Psoas muscle (tissue), 8 donors: ENCODE measurements around the gene CDC14A. TPM values are rescaled to one million over a fixed set of nuclear protein-coding genes. Genes with fewer than 3 reads are reported as not detected.

Experiments
- ATAC-seq, 4 donors: fragments of 200-7000 bp; cut with Tn5 transposase; one replicate each; pipeline ENCODE4 v1.9.1; 2020; ENCODE audit warnings: moderate library complexity in 3 of 4, mild to moderate bottlenecking in 2 of 4
- DNase-seq, 2 donors: peaks; one replicate each; pipeline ENCODE4 v3.0.0-alpha.2; 2020
- H3K27ac ChIP-seq: fragments of 200-600 bp; one replicate; pipeline ENCODE4 v1.8.0; 2022
- H3K27me3 ChIP-seq, 3 donors: fragments of 200-600 bp in 1 of 3; one replicate each; pipeline versions ENCODE4 v1.6.1 to v1.8.0; 2013 to 2022; ENCODE audit warnings: low read length in 2 of 3, mild to moderate bottlenecking in 2 of 3, moderate library complexity in 1 of 3; ENCODE audit not compliant: insufficient read depth in 3 of 3
- H3K36me3 ChIP-seq, 2 donors: fragments of 200-600 bp in 1 of 2; one replicate each; pipeline versions ENCODE4 v1.6.1 to v1.8.0; 2013 to 2022; ENCODE audit warnings: low read depth in 1 of 2, mild to moderate bottlenecking in 1 of 2, moderate library complexity in 1 of 2; ENCODE audit not compliant: insufficient read depth in 1 of 2
- H3K4me1 ChIP-seq: fragments of 200-600 bp; one replicate; pipeline ENCODE4 v1.8.0; 2022
- H3K4me3 ChIP-seq: fragments of 200-600 bp; one replicate; pipeline ENCODE4 v1.8.0; 2022; ENCODE audit warnings: mild to moderate bottlenecking
- H3K9me3 ChIP-seq: fragments of 200-600 bp; one replicate; pipeline ENCODE4 v1.8.0; 2022
- CTCF ChIP-seq: fragments of 200-600 bp; IDR thresholded peaks from one replicate; pipeline ENCODE4 v1.8.0; 2022; ENCODE audit warnings: antibody characterized with exemption
- WGBS, 3 donors: extraction: QIAGEN DNeasy Blood & Tissue Kit; methylation state at CpG; one replicate each; pipeline versions ENCODE4 v1.1.6 to v1.1.7; 2013; 5-methylcytosine and 5-hydroxymethylcytosine counted together
- intact Hi-C, 2 donors: fragments of 100-400 bp; cut with DNase I; formaldehyde crosslinking; loops; one replicate each; pipeline versions ENCODE4 v1.11.0 to v1.14.2; 2022
- polyA plus RNA-seq, 3 donors: library from polyadenylated mRNA; stranded (reverse); fragments of 200-250 nt; gene quantifications; one replicate each; pipeline ENCODE4 v1.2.3, GENCODE V29; 2013
- total RNA-seq, 4 donors: library from RNA; stranded (reverse); fragmentation: NEBNext Ultra II Directional in 2 of 4; extraction: Animal tissue kit (Norgen Biotek cat#: 25700) in 2 of 4; gene quantifications; one replicate each; pipeline versions ENCODE4 v1.2.1 to v1.2.4, GENCODE V29; 2021 to 2023
- donor health status: healthy with polysubstance abuse.
- donor health status: DM: no; HTN: no; CAD: no; lungs with moderate emphysema.
- donor health status: Bipolar disorder and iron deficiency.
- donor health status: healthy.
- donor health status: DM: yes; HTN: yes; CAD: no.
- donor health status: DM: no; HTN: no; CAD: no.
- donor health status: DM: no; HTN: no; CAD: no.
- donor health status: DM: yes; HTN: yes; CAD: no.

CDC14A gene
- total and polyA plus RNA-seq, 7 donors: 0.44 to 5.5 (median 2.3) TPM

GRCh38 chr1:100348549-100349144, 3.7 kb upstream of the CDC14A start:
- Histone ChIP-seq H3K4me1 (peaks cover 3% of the 10 kb centered on the region), H3K27ac (no peak overlapping the region), H3K4me3 (no peak overlapping the region), H3K9me3 (no peaks in the 10 kb centered on the region), H3K36me3 (no peaks in the 10 kb centered on the region), H3K27me3 (no peaks in the 10 kb centered on the region)
- ATAC-seq (no peak), DNase-seq (no peak)
- TF ChIP-seq CTCF: no peak
- intact Hi-C loops: no loop called here
- 89 to 92% (median 91%) methylated on average over 9 of the region's 9 CpGs for WGBS, 3 donors

GRCh38 chr1:100349246-100349645, 3.1 kb upstream of the CDC14A start:
- intact Hi-C loops: no loop called here
- ATAC-seq (no peak), DNase-seq (no peak)
- WGBS, 3 donors: 92 to 95% (median 92%) methylated on average over 4 of the region's 4 CpGs
- TF ChIP-seq CTCF: no peak
- Histone ChIP-seq H3K36me3 (no peaks in the 10 kb centered on the region), H3K4me1 (peaks cover 9% of the 10 kb centered on the region), H3K27me3 (no peaks in the 10 kb centered on the region), H3K4me3 (no peak overlapping the region), H3K27ac (no peak overlapping the region), H3K9me3 (no peaks in the 10 kb centered on the region)

GRCh38 chr1:100350787-100351094, 1.6 kb upstream of the CDC14A start:
- intact Hi-C loops: loop anchor here in 1 of 2 donors (5.0 kb wide), 3 partner anchors 92 to 218 kb away; partner anchors contain the start of genes SASS6 and TRMT13
- H3K4me3 ChIP-seq: peak overlapping the region; percentile 95
- WGBS, 3 donors: 44 to 69% (median 54%) methylated on average over 10 of the region's 10 CpGs

GRCh38 chr1:100351095-100351887, 1.0 kb upstream of the CDC14A start:
- H3K27ac ChIP-seq: peak overlapping the region; percentile 94
- WGBS, 3 donors: 1 to 4% (median 3%) methylated on average over 36 of the region's 36 CpGs
- DNase-seq (peak; percentile 85 to 86), ATAC-seq (peak; percentile 66 to 76 (median 68))
- H3K4me1 ChIP-seq: peaks cover 18% of the 10 kb centered on the region
- intact Hi-C loops: loop anchor here in 1 of 2 donors (5.0 kb wide), 3 partner anchors 91 to 219 kb away; partner anchors contain the start of genes SASS6 and TRMT13
- no peaks in the 10 kb centered on the region for H3K9me3 ChIP-seq
- no peaks in the 10 kb centered on the region for H3K27me3 ChIP-seq
- peaks cover 0 to 3% of the 10 kb centered on the region in 2 donors for H3K36me3 ChIP-seq
- peak; percentile 22 for TF ChIP-seq CTCF
- H3K4me3 ChIP-seq: peak overlapping the region; percentile 95

More at GRCh38 chr1:100350787-100351094, 1.6 kb upstream of the CDC14A start:
- no peak for TF ChIP-seq CTCF
- H3K9me3 ChIP-seq: no peaks in the 10 kb centered on the region
- H3K27ac ChIP-seq: peak overlapping the region; percentile 94
- DNase-seq: peak in 1 of 2 donors; percentile 16
- no peaks in the 10 kb centered on the region for H3K27me3 ChIP-seq
- H3K36me3 ChIP-seq: peaks cover 0 to under 1% of the 10 kb centered on the region in 2 donors
- H3K4me1 ChIP-seq: peaks cover 18% of the 10 kb centered on the region
- ATAC-seq: no peak
